Left ventricle myocardium superior (tissue), 1 donor: ENCODE measurements around the gene NOD1. TPM values are rescaled to one million over a fixed set of nuclear protein-coding genes. Genes with fewer than 3 reads are reported as not detected.
"Not testable (repeated sequence)": the region's sequence is repeated elsewhere in the genome, so short reads cannot be mapped to it uniquely, and the experiment has no call there.

ENCODE experiments used
- ATAC-seq: fragments of 200-7000 bp; cut with Tn5 transposase; one replicate; pipeline ENCODE4 v1.9.1; 2020; ENCODE audit warnings: mild to moderate bottlenecking, moderate library complexity
- DNase-seq: peaks from one replicate; pipeline ENCODE4 v3.0.0-alpha.2; 2020
- intact Hi-C: fragments of 100-400 bp; cut with micrococcal nuclease; formaldehyde crosslinking; loops from one replicate; pipeline ENCODE4 v1.11.0; 2022
- total RNA-seq: library from RNA; stranded (reverse); fragmentation: NEBNext Ultra II Directional; extraction: Animal tissue kit (Norgen Biotek cat#: 25700); gene quantifications from one replicate; pipeline ENCODE4 v1.2.1, GENCODE V29; 2021
- donor health status: DM: no; HTN: yes; CAD: no; lungs with severe emphysema.

Gene NOD1
- total RNA-seq, 1 donor from 2014 or later, result 6.9 TPM

DNA sequence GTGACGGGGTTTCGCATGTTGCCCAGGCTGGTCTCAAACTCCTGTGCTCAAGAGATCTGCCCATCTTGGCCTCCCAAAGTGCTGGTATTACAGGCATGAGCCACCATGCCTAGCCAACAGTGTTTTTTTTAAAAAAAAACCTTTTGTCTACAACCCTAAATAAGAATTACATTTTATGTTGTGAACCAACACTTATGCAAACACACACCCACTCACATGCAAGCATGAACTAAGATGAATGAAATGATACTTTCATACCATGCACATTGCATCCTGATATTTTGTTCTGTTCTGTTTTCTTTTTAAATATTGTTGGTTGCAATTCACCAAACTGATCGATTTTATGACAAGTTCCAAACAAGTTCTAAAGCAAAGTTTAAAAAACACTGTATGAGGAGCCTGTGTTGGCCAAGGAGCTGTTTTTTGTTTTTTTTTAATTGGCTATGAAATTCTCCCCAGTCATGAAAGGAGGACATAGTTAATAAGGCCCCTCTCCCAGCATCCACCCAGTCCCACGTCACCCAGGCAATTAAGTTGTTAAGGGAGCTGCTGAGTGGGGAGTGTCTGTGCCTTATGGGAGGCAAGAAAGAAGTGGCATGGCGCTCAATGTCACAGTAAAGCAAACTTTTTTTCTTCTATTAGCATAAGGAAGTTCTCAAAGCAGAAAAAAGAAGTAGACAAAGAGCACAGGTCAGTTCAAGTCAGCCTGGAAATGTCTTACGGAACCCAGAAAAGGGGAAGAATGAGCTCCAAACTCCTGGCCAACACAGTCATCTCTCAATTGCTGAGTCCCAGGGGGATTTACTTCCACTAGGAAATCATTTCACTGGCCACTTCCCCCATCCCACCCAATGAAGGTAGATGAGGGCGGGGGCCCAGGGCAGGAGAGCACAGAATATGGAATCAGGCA lies 50.1 kb downstream of the NOD1 start:
- ATAC-seq, result peak; percentile 22
- intact Hi-C loops, result no loop called here
- no peak for DNase-seq

DNA sequence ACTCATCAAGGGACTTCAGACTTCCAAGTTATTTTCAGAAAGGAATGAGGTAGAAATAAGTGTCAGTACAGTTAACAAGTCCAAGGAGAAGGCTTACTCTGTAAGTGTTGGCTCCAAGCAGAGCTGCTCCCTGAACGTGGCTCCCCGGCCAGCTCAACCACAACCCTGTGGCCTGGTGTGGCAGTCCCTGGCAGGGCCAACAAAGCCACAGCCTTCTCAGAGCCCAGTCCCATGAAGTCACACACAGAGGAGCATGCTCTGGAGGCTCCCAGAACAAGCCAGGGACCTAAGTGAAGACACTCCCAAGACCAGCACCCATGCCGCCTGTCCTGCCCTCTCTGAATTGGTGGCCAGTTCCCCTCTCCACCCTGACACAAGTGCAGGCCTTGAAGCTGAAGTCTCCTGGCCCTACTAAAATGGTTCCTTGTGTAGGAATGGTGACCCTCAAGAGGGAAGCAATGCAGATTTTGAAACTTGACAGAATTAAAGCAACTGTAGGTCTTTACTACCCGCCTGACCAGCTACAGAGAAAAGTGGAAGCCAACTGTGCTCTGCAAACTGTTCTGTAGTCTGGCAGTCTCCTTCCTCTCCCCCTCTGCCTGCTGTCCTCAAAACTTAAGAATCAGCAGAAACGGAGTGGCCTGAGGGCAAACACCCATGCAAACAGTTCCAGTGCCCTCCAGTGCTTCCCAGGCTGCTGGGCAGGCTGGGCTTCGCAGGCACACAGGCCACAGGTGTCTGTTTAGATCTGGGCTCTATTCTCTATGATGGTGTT lies 51.1 kb downstream of the NOD1 start:
- DNase-seq, result no peak
- peak; percentile 68 for ATAC-seq
- intact Hi-C loops, result no loop called here

DNA sequence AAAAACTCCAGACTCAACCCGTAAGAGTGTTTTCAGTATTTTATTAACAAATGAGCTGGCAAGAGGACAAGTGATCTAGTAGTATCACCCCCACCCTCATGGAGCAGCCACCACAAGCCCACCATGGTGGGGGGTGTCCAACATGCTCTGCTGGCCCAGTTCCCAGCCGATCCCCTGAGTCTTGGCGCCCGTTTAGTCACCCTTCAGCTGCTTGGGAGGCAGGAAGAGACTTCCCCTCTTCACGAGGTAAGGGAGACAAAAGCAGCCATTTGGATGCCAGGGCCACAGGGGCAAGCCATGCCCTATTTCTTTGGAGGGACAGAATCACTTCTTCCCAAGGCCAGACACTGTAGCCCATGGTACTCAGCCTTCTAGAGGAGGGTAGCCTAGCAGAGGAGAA lies 54.1 kb downstream of the NOD1 start:
- intact Hi-C loops, result no loop called here
- ATAC-seq, result no peak
- DNase-seq, result no peak

GRCh38 chr7:30423788-30424505 lies 54.6 kb downstream of the NOD1 start:
- ATAC-seq (no peak), DNase-seq (no peak)
- intact Hi-C loops, result no loop called here

DNA sequence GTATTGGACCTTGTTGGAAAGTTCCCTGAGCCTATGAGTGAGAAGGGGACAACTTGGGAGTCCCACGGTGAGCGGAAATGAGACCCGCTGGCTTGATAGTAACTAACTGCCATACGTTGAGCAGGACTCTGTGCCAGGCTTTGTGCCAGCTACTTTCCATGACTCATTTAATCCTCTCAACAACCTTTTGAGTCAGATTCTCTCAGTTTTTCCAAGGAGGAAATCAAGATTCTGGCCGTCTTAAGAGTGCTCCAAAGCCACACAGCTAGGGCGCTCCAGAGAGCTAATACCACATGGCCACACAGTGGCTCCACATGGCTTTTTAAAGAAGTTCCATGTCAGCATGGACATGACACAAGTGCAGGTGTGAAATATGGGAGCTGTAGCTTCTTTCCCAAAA lies 55.7 kb downstream of the NOD1 start:
- intact Hi-C loops, result no loop called here
- peak; percentile 26 for ATAC-seq

GRCh38 chr7:30421647-30422196 lies 56.9 kb downstream of the NOD1 start:
- no peak for ATAC-seq
- intact Hi-C loops, result no loop called here

More for the DNA sequence above, 55.7 kb downstream of the NOD1 start:
- DNase-seq, result no peak

DNA sequence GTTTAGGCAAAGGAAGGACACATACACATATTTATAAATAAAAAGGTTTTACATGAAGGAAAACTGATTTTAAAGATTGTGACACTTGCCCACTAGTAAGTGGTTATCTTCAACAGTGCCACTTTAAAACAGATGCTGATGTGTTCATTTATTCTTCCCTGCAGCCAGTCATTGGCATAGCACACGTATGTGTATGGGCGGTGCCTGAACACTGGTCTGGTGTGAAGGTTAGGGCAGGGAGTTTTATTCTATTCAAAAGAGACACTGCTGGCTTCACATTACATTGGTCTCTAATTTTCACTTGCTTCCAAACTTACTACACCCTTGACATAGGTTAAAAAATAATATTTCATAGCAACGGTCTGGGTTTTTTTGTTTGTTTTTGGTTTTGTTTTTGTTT lies 57.9 kb downstream of the NOD1 start:
- intact Hi-C loops, result no loop called here
- ATAC-seq (no peak), DNase-seq (no peak)

More at GRCh38 chr7:30421647-30422196, 56.9 kb downstream of the NOD1 start:
- no peak for DNase-seq

DNA sequence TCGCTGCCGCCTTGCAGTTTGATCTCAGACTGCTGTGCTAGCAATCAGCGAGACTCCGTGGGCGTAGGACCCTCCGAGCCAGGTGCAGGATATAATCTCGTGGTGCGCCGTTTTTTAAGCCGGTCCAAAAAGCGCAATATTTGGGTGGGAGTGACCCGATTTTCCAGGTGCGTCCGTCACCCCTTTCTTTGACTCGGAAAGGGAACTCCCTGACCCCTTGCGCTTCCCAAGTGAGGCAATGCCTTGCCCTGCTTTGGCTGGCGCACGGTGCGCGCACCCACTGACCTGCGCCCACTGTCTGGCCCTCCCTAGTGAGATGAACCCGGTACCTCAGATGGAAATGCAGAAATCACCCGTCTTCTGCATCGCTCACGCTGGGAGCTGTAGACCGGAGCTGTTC lies 58.5 kb downstream of the NOD1 start:
- DNase-seq, intact Hi-C loops, ATAC-seq: not testable (repeated sequence)

DNA sequence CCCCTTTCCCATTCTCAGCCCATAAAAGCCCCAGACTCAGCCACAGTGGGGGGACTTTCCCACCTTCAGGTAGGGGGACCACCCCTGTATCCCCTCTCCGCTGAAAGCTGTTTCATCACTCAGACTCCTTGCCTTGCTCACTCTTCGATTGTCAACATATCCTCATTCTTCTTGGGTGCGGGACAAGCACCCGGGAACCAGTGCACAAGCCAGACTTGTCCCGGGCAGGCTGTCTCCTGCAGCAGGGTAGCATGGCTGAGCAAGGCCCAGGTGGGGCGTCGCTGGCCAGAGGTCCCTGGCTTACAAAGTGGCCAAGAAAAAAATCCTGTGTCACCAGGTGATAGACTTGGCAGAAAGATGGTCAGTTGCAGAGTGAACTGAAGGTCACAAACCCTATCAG lies 64.7 kb downstream of the NOD1 start:
- intact Hi-C loops, result loop anchor here (2.0 kb wide), 1 partner anchor 137 kb away; no protein-coding TSS in a partner anchor
- ATAC-seq (no peak), DNase-seq (no peak)

DNA sequence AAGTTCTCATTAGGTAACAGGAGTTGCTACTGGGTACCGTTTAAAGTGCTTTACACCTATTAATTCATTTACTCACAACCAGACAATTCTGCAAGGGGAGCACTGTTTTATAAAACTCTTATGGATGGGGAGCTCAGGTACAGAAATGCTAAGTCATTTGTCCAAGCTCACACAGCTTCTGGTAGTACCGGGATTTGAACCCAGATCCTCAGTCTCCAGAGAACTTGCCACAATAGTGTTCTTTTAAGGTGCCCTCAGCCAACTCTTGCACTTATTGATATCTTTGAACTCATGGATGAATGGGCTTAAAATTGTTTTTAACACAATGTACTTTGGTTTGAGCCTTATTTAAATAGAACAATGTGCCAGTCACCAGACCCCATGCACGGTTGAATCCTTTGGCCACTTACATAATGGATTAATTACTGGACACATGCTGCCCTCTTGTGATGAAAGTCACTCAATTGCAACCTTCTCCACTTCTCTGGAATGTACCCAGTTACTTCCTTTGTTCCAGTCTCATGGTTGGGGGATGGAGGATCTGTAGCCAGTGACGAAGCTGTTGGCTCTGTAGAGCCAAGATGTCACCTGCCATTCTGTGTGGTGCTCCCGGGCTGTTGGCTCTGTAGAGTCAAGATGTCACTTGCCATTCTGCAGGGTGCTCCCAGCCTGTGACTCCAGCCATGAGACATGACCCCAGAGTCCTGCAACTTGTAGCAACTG lies 65.6 kb downstream of the NOD1 start:
- ATAC-seq (peak; percentile 94), DNase-seq (no peak)
- intact Hi-C loops, result loop anchor here (2.0 kb wide), 1 partner anchor 136 kb away; no protein-coding TSS in a partner anchor

DNA sequence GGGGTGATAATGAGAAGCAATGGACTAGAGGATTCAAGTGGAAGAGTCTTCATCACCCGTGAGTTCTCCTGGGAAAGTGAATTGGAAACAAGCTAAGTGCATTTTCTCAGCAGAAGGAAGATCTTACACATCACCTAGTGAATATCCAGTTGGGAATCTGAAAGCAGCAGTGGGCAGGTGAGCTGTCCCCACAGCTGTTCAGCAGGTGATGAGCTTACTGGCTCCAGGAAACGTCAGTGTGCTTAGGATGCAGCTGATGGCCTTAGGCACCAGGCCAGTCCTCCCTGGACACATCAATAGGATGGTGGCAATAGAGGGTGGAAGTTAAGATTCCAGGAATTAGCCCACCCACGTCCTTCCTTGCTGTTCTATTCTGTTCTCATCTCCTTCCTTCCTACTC lies 66.7 kb downstream of the NOD1 start:
- DNase-seq (no peak), ATAC-seq (no peak)
- intact Hi-C loops, result loop anchor here (2.0 kb wide), 1 partner anchor 135 kb away; no protein-coding TSS in a partner anchor

- DNase-seq (no peak), ATAC-seq (no peak)
- intact Hi-C loops, result no loop called here
Observed at GRCh38 chr7:30411173-30411572, 67.4 kb downstream of the NOD1 start.

- peak; percentile 28 for DNase-seq
- peak; percentile 93 for ATAC-seq
- intact Hi-C loops, result loop anchor here (10.0 kb wide), 1 partner anchor 242 kb away; no protein-coding TSS in a partner anchor
Observed at GRCh38 chr7:30406664-30407425, 71.7 kb downstream of the NOD1 start.

- DNase-seq, result no peak
- no peak for ATAC-seq
- intact Hi-C loops, result loop anchor here (10.0 kb wide), 1 partner anchor 240 kb away; no protein-coding TSS in a partner anchor
Observed at GRCh38 chr7:30405179-30405578, 73.4 kb downstream of the NOD1 start.

DNA sequence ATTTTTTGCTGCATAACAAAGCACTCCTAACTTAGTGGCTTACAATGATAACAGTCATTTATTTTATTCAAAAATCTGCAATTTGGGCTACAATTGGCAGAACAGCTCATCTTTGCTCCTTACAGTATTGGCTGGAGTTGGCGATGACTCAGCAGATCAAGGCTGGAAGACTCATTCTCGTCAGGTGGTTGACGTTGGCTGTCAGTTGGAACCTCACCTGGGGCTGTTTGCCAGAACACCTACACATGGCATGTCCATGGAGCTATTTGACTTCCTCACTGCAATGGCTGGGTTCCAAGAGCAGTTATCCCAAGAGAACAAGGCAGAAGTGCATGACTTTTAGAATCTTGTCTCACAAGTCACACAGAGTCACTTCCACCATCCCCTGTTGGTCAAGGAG lies 75.1 kb downstream of the NOD1 start:
- intact Hi-C loops, result loop anchor here (10.0 kb wide), 1 partner anchor 239 kb away; no protein-coding TSS in a partner anchor

DNA sequence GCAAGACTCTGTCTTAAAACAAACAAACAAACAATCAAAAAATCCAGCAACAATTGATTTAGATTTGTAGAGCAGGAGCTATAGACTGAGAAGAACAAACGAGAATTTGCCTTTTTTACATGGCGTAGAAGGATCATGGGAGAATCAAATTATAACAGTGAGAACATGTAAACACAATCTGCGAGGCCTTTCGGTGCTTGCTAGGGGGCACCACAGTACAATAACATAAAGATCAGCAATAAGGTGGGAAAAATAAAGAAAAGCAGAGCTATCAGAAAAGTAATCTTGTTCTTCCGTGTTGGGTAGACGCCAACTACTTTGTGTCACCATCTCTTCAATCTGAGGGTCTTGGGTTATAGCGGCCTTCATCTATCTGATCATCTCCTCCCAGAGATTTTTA lies 82.2 kb downstream of the NOD1 start:
- ATAC-seq (no peak), DNase-seq (no peak)
- intact Hi-C loops, result no loop called here

More for the DNA sequence above, 75.1 kb downstream of the NOD1 start:
- ATAC-seq, result no peak
- no peak for DNase-seq

GRCh38 chr7:30395676-30396075 lies 82.9 kb downstream of the NOD1 start:
- DNase-seq (no peak), ATAC-seq (no peak)
- intact Hi-C loops, result no loop called here

GRCh38 chr7:30391806-30392205 lies 86.8 kb downstream of the NOD1 start:
- no peak for DNase-seq
- intact Hi-C loops, result no loop called here
- ATAC-seq, result no peak
